A549 (cell line): Measurements from ENCODE around the gene UGT1A10. TPM values are rescaled to one million over a fixed set of nuclear protein-coding genes. Genes with fewer than 3 reads are reported as not detected.
"Not testable (repeated sequence)": the region's sequence is repeated elsewhere in the genome, so short reads cannot be mapped to it uniquely, and the experiment has no call there.

ENCODE experiments used
- ATAC-seq, 2 experiments: fragments of 200-7000 bp in 1 of 2; fragments of >200 bp in 1 of 2; cut with Nextera tagmentation in 1 of 2; cut with Tn5 transposase in 1 of 2; 3 replicates each; pipeline versions ENCODE4 v1.8.0 to v1.9.1; 2018 to 2020; ENCODE audit warnings: mild to moderate bottlenecking in 1 of 2, moderate library complexity in 1 of 2
- CTCF ChIA-PET: fragments of 300-600 bp; sonication (Branson Sonifier 250); formaldehyde crosslinking; extraction: SDS; loops from one replicate; lab custom pipeline; 2021; ENCODE audit warnings: antibody characterized with exemption, inconsistent platforms; lab: Yijun Ruan, JAX
- POLR2A ChIA-PET: fragments of 350-600 bp; formaldehyde crosslinking; extraction: SDS; loops from one replicate; lab custom pipeline; 2021; ENCODE audit warnings: antibody characterized with exemption, inconsistent platforms; lab: Yijun Ruan, JAX
- DNase-seq, 2 experiments: peaks; one replicate each; pipeline versions ENCODE4 v3.0.0 to v3.0.0-alpha.2; 2011 to 2016; ENCODE audit warnings: low read depth in 1 of 2, low spot score in 1 of 2
- FAIRE-seq: peaks from 2 replicates; lab custom pipeline; 2011; peaks lifted over from hg19 to GRCh38; lab: Jason Lieb, UNC
- H3K27ac ChIP-seq, 2 experiments: fragments of >200 bp; sonication (Bioruptor Twin); formaldehyde crosslinking; 3 replicates each; pipeline ENCODE4 v1.5.1; 2016 to 2017
- H3K4me1 ChIP-seq: fragments of >200 bp; sonication (Bioruptor Twin); formaldehyde crosslinking; 3 replicates; pipeline ENCODE4 v1.6.1; 2016
- H3K4me2 ChIP-seq: fragments of >200 bp; sonication (Bioruptor Twin); formaldehyde crosslinking; 3 replicates; pipeline ENCODE4 v1.6.1; 2016
- H3K4me3 ChIP-seq: fragments of >200 bp; sonication (Bioruptor Twin); formaldehyde crosslinking; 3 replicates; pipeline ENCODE4 v1.5.1; 2016
- H3K9me3 ChIP-seq: fragments of >200 bp; sonication (Bioruptor Twin); formaldehyde crosslinking; 3 replicates; pipeline ENCODE4 v1.6.1; 2016
- ATOH8 ChIP-seq: fragments of 250-450 bp; sonication (Bioruptor Pico); IDR thresholded peaks from 2 replicates; pipeline ENCODE4 v1.5.0; 2020; ENCODE audit warnings: low read depth, mild to moderate bottlenecking, moderate library complexity
- BHLHE40 ChIP-seq: IDR thresholded peaks from 2 replicates; pipeline ENCODE4 v1.6.1; 2012; ENCODE audit warnings: low read depth, low read length, inconsistent platforms
- FOXS1 ChIP-seq: fragments of 250-450 bp; sonication (Bioruptor Pico); IDR thresholded peaks from 2 replicates; pipeline ENCODE4 v1.5.0; 2020; ENCODE audit warnings: mild to moderate bottlenecking, moderate library complexity
- GATA3 ChIP-seq: IDR thresholded peaks from 2 replicates; pipeline ENCODE4 v1.6.1; 2012; ENCODE audit warnings: borderline replicate concordance
- HES2 ChIP-seq: fragments of >200 bp; sonication (Bioruptor Twin); formaldehyde crosslinking; IDR thresholded peaks from 2 replicates; pipeline ENCODE4 v1.6.1; 2016
- HMGXB4 ChIP-seq: fragments of 250-450 bp; sonication (Bioruptor Pico); IDR thresholded peaks from 2 replicates; pipeline ENCODE4 v1.5.0; 2021; ENCODE audit warnings: mild to moderate bottlenecking, moderate library complexity, borderline replicate concordance
- HOXA7 ChIP-seq: fragments of 250-450 bp; sonication (Bioruptor Pico); IDR thresholded peaks from 2 replicates; pipeline ENCODE4 v1.5.0; 2020; ENCODE audit warnings: mild to moderate bottlenecking, moderate library complexity
- HOXB13 ChIP-seq: fragments of 250-450 bp; sonication (Bioruptor Pico); IDR thresholded peaks from 2 replicates; pipeline ENCODE4 v1.5.0; 2020; ENCODE audit warnings: low read depth, mild to moderate bottlenecking, moderate library complexity
- KDM5A ChIP-seq: fragments of 200-600 bp; sonication (generic); IDR thresholded peaks from 2 replicates; pipeline ENCODE4 v1.6.1; 2016; ENCODE audit warnings: antibody characterized with exemption, mild to moderate bottlenecking
- NFE2L2 ChIP-seq: fragments of 150-350 bp; conservative IDR thresholded peaks from 2 replicates; pipeline ENCODE4 v1.6.1; 2014; ENCODE audit warnings: low read length
- RAD21 ChIP-seq, 2 experiments: fragments of >200 bp in 1 of 2; sonication (Bioruptor Twin) in 1 of 2; formaldehyde crosslinking in 1 of 2; IDR thresholded peaks in 1 of 2; conservative IDR thresholded peaks in 1 of 2; 2 replicates in 1 of 2; 3 replicates in 1 of 2; pipeline ENCODE4 v1.6.1; 2012 to 2018; ENCODE audit warnings: inconsistent platforms in 1 of 2
- RFX5 ChIP-seq: fragments of 450-650 bp; IDR thresholded peaks from 2 replicates; pipeline ENCODE4 v1.7.1; 2014; ENCODE audit warnings: antibody characterized with exemption, mild to moderate bottlenecking, moderate library complexity
- RNF2 ChIP-seq: fragments of 200-600 bp; sonication (generic); IDR thresholded peaks from 2 replicates; pipeline ENCODE4 v1.6.1; 2016; ENCODE audit warnings: low read depth, mild to moderate bottlenecking, antibody characterized with exemption, moderate library complexity, borderline replicate concordance
- SREBF2 ChIP-seq: fragments of 450-650 bp; IDR thresholded peaks from 2 replicates; pipeline ENCODE4 v1.6.1; 2014; ENCODE audit warnings: mild to moderate bottlenecking, moderate library complexity
- TP53 ChIP-seq: fragments of 250-450 bp; sonication (Bioruptor Pico); IDR thresholded peaks from 2 replicates; pipeline ENCODE4 v1.5.0; 2021; ENCODE audit warnings: mild to moderate bottlenecking, moderate library complexity
- ZSCAN20 ChIP-seq: fragments of 250-450 bp; sonication (Bioruptor Pico); IDR thresholded peaks from 2 replicates; pipeline ENCODE4 v1.8.0; 2022; ENCODE audit warnings: mild to moderate bottlenecking, moderate library complexity
- WGBS: methylation state at CpG from one replicate; pipeline ENCODE4 v1.1.6; 2017; ENCODE audit errors: missing lambda C conversion rate; 5-methylcytosine and 5-hydroxymethylcytosine counted together
- polyA plus RNA-seq, 4 experiments: library from polyadenylated mRNA; depleted of rRNA in 3 of 4; stranded (reverse); fragments of >200 nt; fragmentation: RNase III in 1 of 4; extraction: RNeasy Plus Mini Kit Qiagen cat#74134 plus additional on column Dnase treatment in 1 of 4; gene quantifications; 2 replicates in 3 of 4; 3 replicates in 1 of 4; pipeline ENCODE4 v1.2.3, GENCODE V29; 2011 to 2017
- TF ChIP-seq, protein P1 (sequence below): fragments of >200 bp; sonication (Bioruptor Twin); formaldehyde crosslinking; IDR thresholded peaks from 3 replicates; pipeline ENCODE4 v1.6.1; 2016
- TF ChIP-seq, protein P2 (sequence below): IDR thresholded peaks from 2 replicates; pipeline ENCODE4 v1.6.1; 2012
- TF ChIP-seq, protein P3 (sequence below): fragments of >200 bp; sonication (Bioruptor Twin); formaldehyde crosslinking; IDR thresholded peaks from 3 replicates; pipeline ENCODE4 v1.5.1; 2016

The UGT1A10 gene
- polyA plus RNA-seq, 2 of the 4 experiments (the other 2 are of a cell fraction): 0.10 TPM; not detected in 1

DNA sequence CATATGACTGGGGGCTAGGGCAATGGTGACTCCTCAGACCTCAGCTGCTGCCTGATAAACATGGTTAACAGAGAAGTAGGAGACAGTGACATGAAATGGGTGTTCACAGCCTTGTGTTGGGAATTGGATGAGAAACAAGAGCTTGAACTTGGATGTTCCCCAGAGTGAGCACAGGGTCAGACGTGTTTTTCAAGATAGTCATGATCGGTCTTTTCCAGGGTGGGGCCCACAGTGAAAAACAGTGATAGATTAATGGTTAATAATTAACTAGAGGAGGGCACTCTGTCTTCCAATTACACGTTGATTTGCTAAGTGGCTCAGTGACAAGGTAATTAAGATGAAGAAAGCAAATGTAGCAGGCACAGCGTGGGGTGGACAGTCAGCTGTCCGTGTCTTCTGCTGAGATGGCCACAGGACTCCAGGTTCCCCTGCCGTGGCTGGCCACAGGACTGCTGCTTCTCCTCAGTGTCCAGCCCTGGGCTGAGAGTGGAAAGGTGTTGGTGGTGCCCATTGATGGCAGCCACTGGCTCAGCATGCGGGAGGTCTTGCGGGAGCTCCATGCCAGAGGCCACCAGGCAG lies 92.6 kb downstream of the UGT1A10 start, which contains the start of gene UGT1A3 (continued):
- TF ChIP-seq, protein P1, sequence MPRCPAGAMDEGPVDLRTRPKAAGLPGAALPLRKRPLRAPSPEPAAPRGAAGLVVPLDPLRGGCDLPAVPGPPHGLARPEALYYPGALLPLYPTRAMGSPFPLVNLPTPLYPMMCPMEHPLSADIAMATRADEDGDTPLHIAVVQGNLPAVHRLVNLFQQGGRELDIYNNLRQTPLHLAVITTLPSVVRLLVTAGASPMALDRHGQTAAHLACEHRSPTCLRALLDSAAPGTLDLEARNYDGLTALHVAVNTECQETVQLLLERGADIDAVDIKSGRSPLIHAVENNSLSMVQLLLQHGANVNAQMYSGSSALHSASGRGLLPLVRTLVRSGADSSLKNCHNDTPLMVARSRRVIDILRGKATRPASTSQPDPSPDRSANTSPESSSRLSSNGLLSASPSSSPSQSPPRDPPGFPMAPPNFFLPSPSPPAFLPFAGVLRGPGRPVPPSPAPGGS: no peak
- no peak for TF ChIP-seq ATOH8 (CRISPR knock-in tag)

DNA sequence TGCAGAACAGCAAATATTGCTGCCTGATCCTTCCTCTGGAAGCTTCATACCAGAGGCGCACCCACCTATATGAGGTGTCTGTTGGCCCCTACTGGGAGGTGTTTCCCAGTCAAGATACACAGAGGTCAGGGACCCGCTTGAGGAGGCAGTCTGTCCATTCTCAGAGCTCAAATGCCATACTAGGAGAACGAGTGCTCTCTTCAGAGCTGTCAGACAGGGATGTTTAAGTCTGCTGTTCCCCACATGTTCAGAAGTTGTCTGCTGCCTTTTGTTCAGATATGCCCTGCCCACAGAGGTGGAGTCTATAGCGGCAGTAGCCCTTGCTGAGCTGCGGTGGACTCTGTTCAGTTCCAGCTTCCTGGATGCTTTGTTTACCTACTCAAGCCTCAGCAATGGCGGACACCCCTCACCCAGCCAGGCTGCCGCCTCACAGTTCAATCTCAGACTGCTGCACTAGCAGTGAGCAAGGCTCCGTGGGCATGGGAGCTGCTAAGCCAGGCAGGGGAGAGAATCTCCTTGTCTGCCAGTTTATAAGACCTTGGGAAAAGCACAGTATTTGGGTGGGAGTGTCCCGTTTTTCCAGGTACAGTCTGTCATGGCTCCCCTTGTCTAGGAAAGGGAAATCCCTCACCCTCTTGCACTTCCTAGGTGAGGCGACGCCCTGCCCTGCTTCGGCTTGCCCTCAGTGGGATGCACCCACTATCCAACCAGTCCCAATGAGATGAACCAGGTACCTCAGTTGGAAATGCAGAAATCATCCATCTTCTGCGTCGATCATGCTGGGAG lies 100.8 kb downstream of the UGT1A10 start:
- CTCF ChIA-PET: interaction anchor here (0.7 to 1.4 kb wide), 5 partner anchors 11 to 96 kb away, joined by 3 to 4 read pairs (median 3); no protein-coding TSS in a partner anchor
- DNase-seq, H3K4me3 ChIP-seq, H3K4me2 ChIP-seq, H3K4me1 ChIP-seq, FAIRE-seq, POLR2A ChIA-PET: not testable (repeated sequence)
- Histone ChIP-seq H3K9me3 (peaks cover 48% of the 10 kb centered on the region), H3K27ac (peak overlapping the region; percentile 46 to 69; a peak in 5 of 6 replicates)
- WGBS: 86% methylated on average over 14 of the region's 14 CpGs
- ATAC-seq: 0 out of 6 replicates have a peak, but pooled peaks of 1 of the 2 experiments have one; percentile 29

GRCh38 chr2:233740870-233741269 lies 104.6 kb downstream of the UGT1A10 start:
- no peak for TF ChIP-seq RAD21 (conservative IDR thresholded peaks at IDR 0.05 in 1 of 2, IDR thresholded peaks at IDR 0.05 in 1 of 2)
- TF ChIP-seq HOXB13 (CRISPR knock-in tag): no peak
- TF ChIP-seq HOXA7: no peak
- no peak for TF ChIP-seq HMGXB4 (CRISPR knock-in tag)
- TF ChIP-seq NFE2L2: no peak
- no peak for TF ChIP-seq FOXS1 (CRISPR knock-in tag)
- TF ChIP-seq ZSCAN20: no peak
- POLR2A ChIA-PET: no interaction called here
- ATAC-seq (no peak), DNase-seq (no peak), FAIRE-seq (no peak)
- 86% methylated on average over 2 of the region's 2 CpGs for WGBS
- H3K4me3 ChIP-seq: no peak overlapping the region
- H3K9me3 ChIP-seq: peaks cover 64% of the 10 kb centered on the region
- peak overlapping the region; percentile 64 to 89; a peak in 5 of 6 replicates for H3K27ac ChIP-seq
- H3K4me2 ChIP-seq: no peak overlapping the region
- CTCF ChIA-PET: interaction anchor here (1.1 kb wide), 1 partner anchor 19 kb away, joined by 3 read pairs; no protein-coding TSS in a partner anchor
- H3K4me1 ChIP-seq: peaks cover 23% of the 10 kb centered on the region

DNA sequence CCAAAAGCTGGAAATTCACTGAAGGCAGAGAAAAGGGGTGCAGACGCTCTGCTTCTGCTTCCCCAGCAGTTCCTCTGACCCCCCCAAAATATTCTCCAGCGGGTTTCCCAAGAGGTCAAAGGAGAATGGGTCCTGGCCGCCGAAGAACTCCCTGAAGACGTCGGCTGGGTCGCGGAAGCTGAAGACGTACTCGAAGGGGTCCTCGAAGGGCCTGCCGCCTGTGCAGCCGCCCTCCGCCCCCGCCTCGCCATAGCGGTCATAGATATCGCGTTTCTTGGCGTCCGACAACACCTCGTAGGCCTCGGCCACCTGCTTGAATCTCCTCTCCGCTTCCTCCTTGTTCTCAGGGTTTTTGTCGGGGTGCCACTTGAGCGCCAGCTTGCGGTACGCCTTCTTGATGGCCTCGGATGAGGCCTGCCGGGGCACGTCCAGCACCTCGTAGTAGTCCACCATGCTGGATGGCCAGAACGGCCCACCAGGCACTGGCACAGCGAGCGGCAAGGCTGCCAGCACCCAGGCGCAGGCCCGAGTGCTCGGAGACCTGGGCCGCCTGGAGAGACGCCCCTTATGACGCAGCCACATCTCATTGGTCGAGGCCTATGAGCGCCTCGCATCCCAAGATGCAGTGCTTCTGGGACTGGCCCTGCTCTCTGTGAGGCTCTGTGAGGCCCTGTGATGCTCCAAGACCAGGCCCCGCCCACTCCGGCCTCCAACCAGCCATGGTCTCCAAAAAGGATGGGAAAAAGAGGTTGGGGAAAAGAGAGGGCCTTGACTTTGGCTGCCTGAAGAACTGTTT lies 107.4 kb downstream of the UGT1A10 start:
- DNase-seq (no peak), ATAC-seq (no peak), FAIRE-seq (no peak)
- TF ChIP-seq FOXS1 (CRISPR knock-in tag) (no peak), KDM5A (no peak), HES2 (no peak), SREBF2 (no peak), TP53 (CRISPR knock-in tag) (no peak), GATA3 (no peak), RNF2 (no peak), HOXB13 (CRISPR knock-in tag) (no peak), RFX5 (no peak), BHLHE40 (no peak), HOXA7 (no peak), NFE2L2 (no peak)
- TF ChIP-seq, protein P2, sequence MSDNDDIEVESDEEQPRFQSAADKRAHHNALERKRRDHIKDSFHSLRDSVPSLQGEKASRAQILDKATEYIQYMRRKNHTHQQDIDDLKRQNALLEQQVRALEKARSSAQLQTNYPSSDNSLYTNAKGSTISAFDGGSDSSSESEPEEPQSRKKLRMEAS: no peak
- TF ChIP-seq, protein P3, sequence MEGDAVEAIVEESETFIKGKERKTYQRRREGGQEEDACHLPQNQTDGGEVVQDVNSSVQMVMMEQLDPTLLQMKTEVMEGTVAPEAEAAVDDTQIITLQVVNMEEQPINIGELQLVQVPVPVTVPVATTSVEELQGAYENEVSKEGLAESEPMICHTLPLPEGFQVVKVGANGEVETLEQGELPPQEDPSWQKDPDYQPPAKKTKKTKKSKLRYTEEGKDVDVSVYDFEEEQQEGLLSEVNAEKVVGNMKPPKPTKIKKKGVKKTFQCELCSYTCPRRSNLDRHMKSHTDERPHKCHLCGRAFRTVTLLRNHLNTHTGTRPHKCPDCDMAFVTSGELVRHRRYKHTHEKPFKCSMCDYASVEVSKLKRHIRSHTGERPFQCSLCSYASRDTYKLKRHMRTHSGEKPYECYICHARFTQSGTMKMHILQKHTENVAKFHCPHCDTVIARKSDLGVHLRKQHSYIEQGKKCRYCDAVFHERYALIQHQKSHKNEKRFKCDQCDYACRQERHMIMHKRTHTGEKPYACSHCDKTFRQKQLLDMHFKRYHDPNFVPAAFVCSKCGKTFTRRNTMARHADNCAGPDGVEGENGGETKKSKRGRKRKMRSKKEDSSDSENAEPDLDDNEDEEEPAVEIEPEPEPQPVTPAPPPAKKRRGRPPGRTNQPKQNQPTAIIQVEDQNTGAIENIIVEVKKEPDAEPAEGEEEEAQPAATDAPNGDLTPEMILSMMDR: no peak
- Histone ChIP-seq H3K4me2 (no peak overlapping the region), H3K4me3 (no peak overlapping the region), H3K4me1 (peaks cover 29% of the 10 kb centered on the region), H3K27ac (peak overlapping the region; percentile 89 to 92), H3K9me3 (peaks cover 59% of the 10 kb centered on the region)
- ChIA-PET CTCF (no interaction called here), POLR2A (no interaction called here)
- 94% methylated on average over 38 of the region's 46 CpGs for WGBS
